ENCODE data around the gene HIPK2. TPM values are rescaled to one million over a fixed set of nuclear protein-coding genes. Genes with fewer than 3 reads are reported as not detected.

HIPK2 gene
- total RNA-seq, 2 donors from 2014 or later: 54.4 to 72.7 TPM

- peaks cover 18% of the 10 kb centered on the region for H3K4me1 ChIP-seq (replicated peaks)
- WGBS: 81% methylated on average over 8 of the region's 8 CpGs
Measured at GRCh38 chr7:139704308-139704879, 73.4 kb downstream of the HIPK2 start.

DNA sequence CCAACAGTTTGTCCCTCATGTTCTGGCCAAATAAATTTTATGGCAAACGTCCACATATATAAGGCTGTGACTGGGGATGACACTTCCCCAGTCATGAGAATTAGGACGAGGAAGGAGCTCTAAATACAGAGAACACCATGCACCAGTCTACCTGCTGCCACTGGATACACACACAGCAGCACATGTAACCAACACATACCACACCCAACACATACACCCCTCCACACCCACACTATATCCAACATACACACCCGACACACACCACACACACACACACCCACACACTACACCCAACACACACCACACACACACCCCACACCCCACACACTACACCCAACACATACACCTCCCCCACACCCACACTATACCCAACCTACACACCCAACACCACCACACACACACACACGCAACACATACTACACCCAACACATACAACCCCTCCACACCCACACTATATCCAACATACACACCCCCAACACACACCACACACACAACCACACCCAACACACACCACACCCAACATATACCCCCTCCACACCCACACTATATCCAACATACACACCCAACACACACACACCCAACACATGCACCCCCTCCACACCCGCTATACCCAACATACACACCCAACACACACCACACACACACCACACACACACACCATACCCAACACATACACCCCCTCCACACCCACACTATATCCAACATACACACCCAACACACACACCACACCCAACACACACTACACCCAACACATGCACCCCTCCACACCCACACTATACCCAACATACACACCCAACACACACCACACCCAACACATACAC, 74.1 kb downstream of the HIPK2 start:
- peak; percentile 35 for TF ChIP-seq POLR2AphosphoS5 (IDR thresholded peaks at IDR 0.05)
- TF ChIP-seq POLR2A (IDR thresholded peaks at IDR 0.05): no peak
- H3K4me3 ChIP-seq: no peak overlapping the region
- H3K27me3 ChIP-seq (replicated peaks; ENCODE audit: insufficient read depth): no peaks in the 10 kb centered on the region
- H3K27ac ChIP-seq: peak overlapping the region; percentile 11 to 48
- no peaks in the 10 kb centered on the region for H3K9me3 ChIP-seq
- H3K36me3 ChIP-seq: no peaks in the 10 kb centered on the region
- peaks cover 18% of the 10 kb centered on the region for H3K4me1 ChIP-seq (replicated peaks)
- intact Hi-C loops (cut with DNase I): no loop called here
- no peak for DNase-seq (ENCODE audit: low spot score)
- 70% methylated on average over 5 of the region's 5 CpGs for WGBS

More at GRCh38 chr7:139704308-139704879, 73.4 kb downstream of the HIPK2 start:
- no peaks in the 10 kb centered on the region for H3K36me3 ChIP-seq
- H3K27ac ChIP-seq: peak overlapping the region in 1 of 2 donors; percentile 48
- no peaks in the 10 kb centered on the region for H3K9me3 ChIP-seq
- intact Hi-C loops (cut with DNase I): no loop called here
- no peaks in the 10 kb centered on the region for H3K27me3 ChIP-seq (replicated peaks; ENCODE audit: insufficient read depth)
- no peak for DNase-seq (ENCODE audit: low spot score)
- TF ChIP-seq POLR2AphosphoS5 (IDR thresholded peaks at IDR 0.05) (no peak), POLR2A (IDR thresholded peaks at IDR 0.05) (no peak)
- TF ChIP-seq, protein P1, sequence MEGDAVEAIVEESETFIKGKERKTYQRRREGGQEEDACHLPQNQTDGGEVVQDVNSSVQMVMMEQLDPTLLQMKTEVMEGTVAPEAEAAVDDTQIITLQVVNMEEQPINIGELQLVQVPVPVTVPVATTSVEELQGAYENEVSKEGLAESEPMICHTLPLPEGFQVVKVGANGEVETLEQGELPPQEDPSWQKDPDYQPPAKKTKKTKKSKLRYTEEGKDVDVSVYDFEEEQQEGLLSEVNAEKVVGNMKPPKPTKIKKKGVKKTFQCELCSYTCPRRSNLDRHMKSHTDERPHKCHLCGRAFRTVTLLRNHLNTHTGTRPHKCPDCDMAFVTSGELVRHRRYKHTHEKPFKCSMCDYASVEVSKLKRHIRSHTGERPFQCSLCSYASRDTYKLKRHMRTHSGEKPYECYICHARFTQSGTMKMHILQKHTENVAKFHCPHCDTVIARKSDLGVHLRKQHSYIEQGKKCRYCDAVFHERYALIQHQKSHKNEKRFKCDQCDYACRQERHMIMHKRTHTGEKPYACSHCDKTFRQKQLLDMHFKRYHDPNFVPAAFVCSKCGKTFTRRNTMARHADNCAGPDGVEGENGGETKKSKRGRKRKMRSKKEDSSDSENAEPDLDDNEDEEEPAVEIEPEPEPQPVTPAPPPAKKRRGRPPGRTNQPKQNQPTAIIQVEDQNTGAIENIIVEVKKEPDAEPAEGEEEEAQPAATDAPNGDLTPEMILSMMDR (IDR thresholded peaks at IDR 0.05): no peak
- no peak overlapping the region for H3K4me3 ChIP-seq

DNA sequence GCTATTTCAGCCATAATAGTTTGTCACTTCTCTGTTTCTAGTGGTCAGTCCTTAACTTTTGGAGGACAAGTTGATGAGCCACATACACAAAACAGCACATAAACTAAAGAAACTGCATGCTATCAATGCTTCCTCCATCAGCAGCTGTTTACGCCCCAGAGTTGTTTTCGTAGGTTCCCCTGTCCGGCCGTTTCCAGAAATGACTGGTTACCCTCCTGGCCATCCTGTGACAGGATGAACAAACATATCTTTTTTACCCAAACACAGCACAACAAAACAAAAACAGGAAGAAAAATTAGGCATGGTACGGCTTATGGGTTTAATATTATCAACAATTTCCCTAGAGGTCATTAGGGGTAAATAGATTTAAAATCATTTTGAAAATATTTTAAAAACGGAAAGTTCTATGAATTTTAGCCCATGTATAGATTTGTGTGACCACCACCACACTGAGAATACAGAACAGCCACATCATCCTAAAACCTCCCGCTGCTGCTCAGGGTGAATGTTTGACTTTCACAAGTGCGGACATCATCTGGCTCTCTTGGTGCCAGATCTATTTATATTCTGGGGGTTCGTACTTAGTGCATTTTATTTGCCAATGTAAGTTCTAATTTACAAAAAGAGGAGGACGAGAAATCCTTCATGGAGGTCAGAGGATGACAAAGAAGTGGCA, 74.8 kb downstream of the HIPK2 start:
- no peaks in the 10 kb centered on the region for H3K27me3 ChIP-seq (replicated peaks; ENCODE audit: insufficient read depth)
- WGBS: 59% methylated on average over 10 of the region's 10 CpGs
- no peaks in the 10 kb centered on the region for H3K9me3 ChIP-seq
- intact Hi-C loops (cut with DNase I): no loop called here
- H3K27ac ChIP-seq: peak overlapping the region; percentile 11 to 48
- H3K4me3 ChIP-seq: no peak overlapping the region
- TF ChIP-seq, protein P1 (IDR thresholded peaks at IDR 0.05): no peak
- TF ChIP-seq POLR2A (IDR thresholded peaks at IDR 0.05): no peak
- no peak for DNase-seq (ENCODE audit: low spot score)
- H3K36me3 ChIP-seq: no peaks in the 10 kb centered on the region
- H3K4me1 ChIP-seq (replicated peaks): peaks cover 11% of the 10 kb centered on the region

GRCh38 chr7:139702313-139702731, 75.5 kb downstream of the HIPK2 start:
- Histone ChIP-seq H3K36me3 (no peaks in the 10 kb centered on the region), H3K9me3 (no peaks in the 10 kb centered on the region), H3K4me1 (replicated peaks) (peaks cover 10% of the 10 kb centered on the region), H3K27ac (peak overlapping the region; percentile 11 to 48), H3K27me3 (replicated peaks; ENCODE audit: insufficient read depth) (no peaks in the 10 kb centered on the region), H3K4me3 (no peak overlapping the region)
- intact Hi-C loops (cut with DNase I): no loop called here
- TF ChIP-seq POLR2A (IDR thresholded peaks at IDR 0.05) (no peak), POLR2AphosphoS5 (IDR thresholded peaks at IDR 0.05) (no peak)
- TF ChIP-seq, protein P1 (IDR thresholded peaks at IDR 0.05): no peak
- WGBS: 29% methylated on average over 8 of the region's 8 CpGs
- no peak for DNase-seq (ENCODE audit: low spot score)

- Histone ChIP-seq H3K4me1 (replicated peaks) (peaks cover 10% of the 10 kb centered on the region), H3K27ac (peak overlapping the region; percentile 11 to 48), H3K36me3 (no peaks in the 10 kb centered on the region), H3K9me3 (no peaks in the 10 kb centered on the region), H3K27me3 (replicated peaks; ENCODE audit: insufficient read depth) (no peaks in the 10 kb centered on the region), H3K4me3 (no peak overlapping the region)
- WGBS: 46% methylated on average over 12 of the region's 12 CpGs
- no peak for TF ChIP-seq POLR2A (IDR thresholded peaks at IDR 0.05)
- TF ChIP-seq POLR2AphosphoS5 (IDR thresholded peaks at IDR 0.05): no peak
- TF ChIP-seq, protein P1 (IDR thresholded peaks at IDR 0.05): no peak
- no peak for DNase-seq (ENCODE audit: low spot score)
- intact Hi-C loops (cut with DNase I): no loop called here
Measured at GRCh38 chr7:139701908-139702307, 75.9 kb downstream of the HIPK2 start.
